HL-60/S4 treated with retinoic acid at 250 ng/mL for 4 days and 3 days (cell line): ENCODE measurements around the gene ARNT2.

Source experiments
- in situ Hi-C: fragments of 300-500 bp; cut with MboI; formaldehyde crosslinking; loops from 2 replicates; pipeline ENCODE4 v1.7.0; 2022; ENCODE audit warnings: low sequenced_read_pairs

The ARNT2 gene

GRCh38 chr15:80405970-80406369 is 1.8 kb downstream of the ARNT2 start:
- in situ Hi-C loops = no loop called here

GRCh38 chr15:80411788-80412288 is 7.7 kb downstream of the ARNT2 start:
- in situ Hi-C loops = no loop called here

- in situ Hi-C loops = no loop called here
These were observed 10.6 kb downstream of the ARNT2 start for GRCh38 chr15:80414546-80415357.

DNA sequence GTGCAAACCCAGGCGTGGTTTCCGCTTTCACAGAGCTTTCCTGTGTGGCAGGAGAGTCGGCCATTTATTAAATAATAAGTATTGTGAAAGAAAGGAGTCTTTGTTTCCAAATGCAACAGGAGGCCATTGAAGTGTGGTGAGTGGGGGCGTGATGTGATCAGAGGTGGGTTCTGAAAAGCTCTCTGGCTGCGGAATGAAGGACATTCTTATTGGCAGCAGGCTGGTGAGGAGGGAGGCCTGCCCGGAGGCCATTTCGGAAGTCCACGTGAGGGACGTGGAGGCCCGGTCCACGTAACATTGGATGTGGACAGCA is 11.1 kb downstream of the ARNT2 start:
- in situ Hi-C loops = no loop called here

GRCh38 chr15:80416702-80417101 is 12.5 kb downstream of the ARNT2 start:
- in situ Hi-C loops = no loop called here

GRCh38 chr15:80418892-80419537 is 14.8 kb downstream of the ARNT2 start:
- in situ Hi-C loops = no loop called here

GRCh38 chr15:80419546-80419945 is 15.4 kb downstream of the ARNT2 start:
- in situ Hi-C loops = no loop called here

GRCh38 chr15:80420658-80421057 is 16.5 kb downstream of the ARNT2 start:
- in situ Hi-C loops = no loop called here

- in situ Hi-C loops = no loop called here
These were observed 19.0 kb downstream of the ARNT2 start for GRCh38 chr15:80423215-80423614.

DNA sequence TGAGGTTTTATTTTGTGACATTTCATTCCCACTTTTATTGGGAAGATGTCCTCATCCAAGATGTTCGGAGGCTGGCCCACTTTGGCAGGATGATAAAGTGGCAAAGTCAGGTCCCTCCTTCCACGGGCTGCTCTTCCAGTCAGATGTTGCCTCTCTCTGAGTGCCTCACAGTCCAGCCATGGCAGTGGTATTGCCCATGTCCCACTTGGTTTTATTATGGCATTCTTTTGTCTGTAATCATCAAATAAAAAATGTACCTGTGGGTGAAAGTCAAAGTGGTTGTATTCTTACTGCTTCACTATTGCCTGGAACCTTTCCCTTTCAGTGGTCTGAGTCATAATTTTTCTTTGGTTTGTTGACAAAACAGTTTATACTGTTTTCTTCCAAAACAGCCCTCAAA is 20.2 kb downstream of the ARNT2 start:
- in situ Hi-C loops = no loop called here

- in situ Hi-C loops = no loop called here
These were observed 22.1 kb downstream of the ARNT2 start for GRCh38 chr15:80426316-80426715.

- in situ Hi-C loops = no loop called here
These were observed 25.8 kb downstream of the ARNT2 start for GRCh38 chr15:80429964-80430363.

GRCh38 chr15:80431635-80432344 is 27.6 kb downstream of the ARNT2 start:
- in situ Hi-C loops = no loop called here

- in situ Hi-C loops = no loop called here
These were observed 28.1 kb downstream of the ARNT2 start for GRCh38 chr15:80432345-80432702.

DNA sequence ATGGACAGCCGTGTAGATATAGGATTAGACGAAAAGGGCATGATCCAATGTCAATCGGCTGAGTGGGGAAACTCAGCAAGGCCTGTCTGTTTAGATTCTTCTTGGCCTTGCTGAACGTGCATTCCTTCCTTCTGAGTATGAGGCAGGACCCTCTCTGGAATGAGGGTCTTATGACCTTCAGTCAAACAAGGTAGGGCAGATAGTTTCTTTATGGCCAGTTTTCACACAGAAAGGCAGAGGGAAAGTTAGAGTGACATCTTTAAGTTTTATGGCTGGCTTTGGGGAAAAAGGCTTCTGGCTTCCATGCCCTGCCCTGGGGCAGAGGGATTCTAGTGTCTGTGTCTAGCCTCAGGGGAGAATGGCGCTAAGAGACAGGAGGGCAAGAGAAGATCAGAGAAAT is 29.7 kb downstream of the ARNT2 start:
- in situ Hi-C loops = no loop called here

GRCh38 chr15:80434926-80435720 is 30.9 kb downstream of the ARNT2 start:
- in situ Hi-C loops = no loop called here

- in situ Hi-C loops = no loop called here
These were observed 32.5 kb downstream of the ARNT2 start for GRCh38 chr15:80436511-80437307.

GRCh38 chr15:80437334-80437891 is 33.2 kb downstream of the ARNT2 start:
- in situ Hi-C loops = no loop called here

DNA sequence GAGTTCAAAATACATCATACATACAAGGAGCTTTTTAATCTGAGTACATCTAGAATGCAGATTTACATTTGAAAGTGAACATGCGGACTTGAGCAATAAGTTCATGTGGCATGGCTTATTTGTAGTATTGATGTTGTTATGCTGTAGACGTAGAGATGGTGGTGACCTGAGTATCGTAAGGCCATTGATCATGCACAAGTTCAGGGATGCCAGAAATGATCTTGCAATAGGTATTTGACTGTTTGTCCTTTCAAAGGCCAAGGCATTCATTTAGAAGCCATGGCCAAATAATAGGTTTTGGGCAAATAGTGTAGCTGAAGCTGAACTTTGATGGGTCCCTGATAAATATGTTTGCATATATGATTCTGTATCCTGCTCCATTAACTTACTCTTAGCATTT is 35.0 kb downstream of the ARNT2 start:
- in situ Hi-C loops = no loop called here

DNA sequence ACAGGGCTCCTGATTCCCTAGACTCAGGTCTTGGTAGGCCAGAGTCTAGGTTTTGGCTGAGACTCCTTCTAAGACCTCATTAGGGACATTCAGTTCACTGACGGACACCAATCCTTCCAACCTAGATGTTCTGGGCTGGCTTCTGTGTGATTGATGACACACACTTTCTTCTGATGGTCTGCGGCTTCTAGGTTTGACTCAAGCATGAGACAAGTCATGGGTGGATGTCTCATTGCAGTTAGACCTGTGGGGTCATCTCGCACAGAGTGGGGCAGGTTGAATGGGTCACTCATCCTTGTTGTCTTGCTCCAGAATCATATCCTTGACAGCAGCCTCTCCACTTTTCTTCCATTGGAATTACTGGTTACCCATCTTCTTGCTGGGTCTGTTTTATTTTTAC is 35.8 kb downstream of the ARNT2 start:
- in situ Hi-C loops = no loop called here
